ENCODE measurements around the gene PIK3CA.

DNA sequence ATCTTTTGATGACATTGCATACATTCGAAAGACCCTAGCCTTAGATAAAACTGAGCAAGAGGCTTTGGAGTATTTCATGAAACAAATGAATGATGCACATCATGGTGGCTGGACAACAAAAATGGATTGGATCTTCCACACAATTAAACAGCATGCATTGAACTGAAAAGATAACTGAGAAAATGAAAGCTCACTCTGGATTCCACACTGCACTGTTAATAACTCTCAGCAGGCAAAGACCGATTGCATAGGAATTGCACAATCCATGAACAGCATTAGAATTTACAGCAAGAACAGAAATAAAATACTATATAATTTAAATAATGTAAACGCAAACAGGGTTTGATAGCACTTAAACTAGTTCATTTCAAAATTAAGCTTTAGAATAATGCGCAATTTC is 86.0 kb downstream of the PIK3CA start:
- TF ChIP-seq SUZ12 (IDR thresholded peaks at IDR 0.05; ENCODE audit: extremely low read depth, insufficient read depth, insufficient read length): no peak
- no peak for TF ChIP-seq YY1 (IDR thresholded peaks at IDR 0.05; ENCODE audit: insufficient read depth, insufficient read length)

Data from NT2/D1 (cell line).